ENCODE results near the gene ANKMY1. TPM values are rescaled to one million over a fixed set of nuclear protein-coding genes. Genes with fewer than 3 reads are reported as not detected.
A peak's percentile ranks its signal among the peaks of the same experiment; 100 is the strongest.

ANKMY1 gene
- total and polyA plus RNA-seq, 2 of the 13 experiments (the other 11 are each of a cell fraction or from before 2014, with no cell fraction given), result 11.7 to 18.8 TPM

GRCh38 chr2:240604939-240605716 is 47.3 kb upstream of the ANKMY1 start (continued):
- TF ChIP-seq ZNF33B (CRISPR knock-in tag; IDR thresholded peaks at IDR 0.05), result no peak
- no peak; the same call in 1 of the 2 replicates for TF ChIP-seq ZNF350 (CRISPR knock-in tag; IDR thresholded peaks at IDR 0.05; ENCODE audit: borderline replicate concordance, low read depth)
- TF ChIP-seq ZNF558 (CRISPR knock-in tag; IDR thresholded peaks at IDR 0.05; ENCODE audit: borderline replicate concordance), result 0 out of 2 replicates have a peak, but pooled peaks have one; percentile 63
- TF ChIP-seq ZBTB7B (CRISPR knock-in tag; IDR thresholded peaks at IDR 0.05), result peak; percentile 63; the same call in 1 of the 2 replicates
- no peak; the same call in 1 of the 2 replicates for TF ChIP-seq ZSCAN5A (CRISPR knock-in tag; IDR thresholded peaks at IDR 0.05; ENCODE audit: borderline replicate concordance)
- peak; percentile 83 for TF ChIP-seq ZNF609 (CRISPR knock-in tag; IDR thresholded peaks at IDR 0.05; ENCODE audit: borderline replicate concordance)
- TF ChIP-seq ARID3A (IDR thresholded peaks at IDR 0.05; ENCODE audit: low read depth, low read length), result no peak; the same call in 1 of the 2 replicates
- TF ChIP-seq STAT5B (CRISPR knock-in tag; IDR thresholded peaks at IDR 0.05), result no peak
- no peak for TF ChIP-seq RCOR2 (CRISPR knock-in tag; IDR thresholded peaks at IDR 0.05)
- peak; percentile 86; the same call in 1 of the 2 replicates for TF ChIP-seq RARG (CRISPR knock-in tag; IDR thresholded peaks at IDR 0.05; ENCODE audit: low read depth)
- TF ChIP-seq PLSCR1 (CRISPR knock-in tag; IDR thresholded peaks at IDR 0.05; ENCODE audit: borderline replicate concordance), result no peak
- TF ChIP-seq PCBP2 (optimal IDR thresholded peaks at IDR 0.05; ENCODE audit: low read depth, low read length, poor library complexity, severe bottlenecking), result no peak
- peak; percentile 55 for TF ChIP-seq NRL (CRISPR knock-in tag; IDR thresholded peaks at IDR 0.05; ENCODE audit: borderline replicate concordance)
- no peak for TF ChIP-seq SIX1 (CRISPR knock-in tag; IDR thresholded peaks at IDR 0.05; ENCODE audit: borderline replicate concordance)

Data from HepG2 (cell line).